ENCODE results near the gene GPR82.
"Not testable (repeated sequence)": the region's sequence is repeated elsewhere in the genome, so short reads cannot be mapped to it uniquely, and the experiment has no call there.

GPR82 gene

DNA sequence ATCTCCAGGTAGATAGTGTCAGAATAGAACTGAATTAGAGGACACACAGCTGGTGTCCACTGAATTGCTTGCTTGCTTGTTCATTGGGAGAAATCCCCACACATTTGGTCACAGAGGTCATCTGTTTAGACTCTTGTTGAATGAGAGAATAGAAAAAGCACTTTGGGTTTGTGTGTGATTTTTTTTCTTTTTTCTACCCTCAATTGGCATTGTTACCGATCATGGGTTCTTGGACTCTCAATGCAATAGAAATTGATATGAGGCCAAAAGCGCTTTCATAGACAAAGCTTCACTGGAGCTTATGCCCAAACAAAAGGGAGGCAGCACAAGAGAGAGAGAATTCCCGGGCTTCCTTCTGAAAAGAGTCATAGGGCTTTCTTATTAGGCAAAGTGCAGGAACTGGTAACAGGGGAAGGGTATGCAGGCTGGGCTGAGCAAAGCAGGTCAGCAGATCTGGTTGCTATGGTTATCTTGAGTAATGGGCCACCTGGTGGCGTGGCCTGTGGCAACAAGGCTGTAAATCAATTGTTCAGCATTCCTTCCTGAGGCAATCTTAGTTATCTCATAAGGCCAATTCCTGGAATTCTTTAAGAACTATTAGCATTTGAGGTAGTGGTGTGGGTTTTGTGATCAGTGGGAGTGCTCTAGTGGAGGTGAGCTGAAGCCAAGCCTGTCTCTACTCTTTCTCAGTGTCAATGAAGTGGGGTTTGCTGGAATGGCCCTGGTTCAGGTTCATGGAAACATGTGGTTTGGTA is 5.3 kb upstream of the GPR82 start:
- no peak for DNase-seq (ENCODE audit: low read depth in 3 of 3)

DNA sequence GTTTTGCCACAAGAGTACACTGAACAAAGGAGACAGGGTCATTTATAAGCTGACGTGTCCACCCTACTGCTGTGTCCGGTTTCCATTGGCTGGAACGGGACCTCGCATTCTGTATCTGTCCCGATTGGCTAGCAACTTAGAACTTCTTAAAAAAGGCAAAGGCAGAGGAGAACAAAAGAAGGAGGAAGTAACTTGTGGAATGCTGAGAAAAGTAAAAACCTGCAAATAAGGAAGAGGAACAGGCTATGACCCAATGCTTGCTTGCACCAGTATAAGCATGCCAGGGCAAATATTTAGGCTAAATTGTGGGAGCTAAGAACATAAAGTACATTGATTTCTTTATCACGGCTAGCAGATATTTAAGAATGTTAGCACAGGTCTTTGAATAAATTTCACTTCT is 4.4 kb upstream of the GPR82 start:
- not testable (repeated sequence) for DNase-seq (ENCODE audit: low read depth in 3 of 3)

DNA sequence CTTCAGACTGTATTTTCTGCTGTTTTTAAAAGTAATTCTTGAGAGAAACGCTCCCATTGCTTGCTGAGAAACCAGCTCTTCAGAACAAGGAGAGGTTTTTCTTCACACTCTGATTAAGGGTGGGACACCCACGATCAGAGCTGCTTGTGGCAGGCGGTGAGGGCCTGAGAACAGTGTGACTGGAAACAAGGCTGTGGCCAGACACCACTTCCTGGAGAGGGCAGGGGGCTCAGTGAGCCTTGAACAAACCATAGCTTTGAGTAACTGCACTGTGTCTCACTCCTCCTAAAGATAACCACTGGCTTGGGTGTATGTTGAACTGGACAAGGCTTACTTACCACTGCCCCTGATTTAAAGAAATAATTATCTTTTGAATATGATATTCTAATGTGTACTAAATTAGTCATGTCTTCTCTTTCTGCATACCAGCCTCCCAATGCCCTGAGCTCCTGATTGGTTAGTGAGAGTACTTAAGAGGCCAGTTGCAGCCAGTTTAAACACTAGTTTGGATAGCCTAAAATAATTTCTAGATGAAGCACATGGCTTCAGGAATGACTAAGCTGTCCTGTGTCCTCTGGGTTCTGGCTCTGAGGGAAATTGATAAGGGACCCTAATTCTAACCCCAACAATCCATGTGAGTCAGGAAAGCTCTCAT is 3.7 kb upstream of the GPR82 start:
- DNase-seq (ENCODE audit: low read depth in 3 of 3) = peak in 1 of 3 experiments; percentile 5

DNA sequence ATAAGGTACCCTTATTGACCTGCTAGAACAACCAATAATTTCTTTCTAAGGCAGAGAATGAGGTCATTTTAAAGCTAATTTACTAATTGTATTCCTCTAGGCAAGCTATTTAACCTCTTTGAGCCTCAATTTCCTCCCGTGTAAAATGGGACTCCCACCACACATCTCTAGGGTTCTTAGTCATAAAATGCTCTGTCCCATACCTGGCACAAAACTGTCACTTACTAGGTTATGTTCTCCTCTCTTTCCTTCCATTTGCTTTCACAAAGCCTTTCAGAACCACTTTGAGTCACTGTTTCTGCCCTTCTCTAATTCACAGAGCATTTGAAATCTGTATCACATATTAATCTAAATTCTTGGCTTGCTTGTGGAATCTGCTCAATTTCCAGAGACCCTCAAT is 2.4 kb upstream of the GPR82 start:
- no peak for DNase-seq (ENCODE audit: low read depth in 3 of 3)

DNA sequence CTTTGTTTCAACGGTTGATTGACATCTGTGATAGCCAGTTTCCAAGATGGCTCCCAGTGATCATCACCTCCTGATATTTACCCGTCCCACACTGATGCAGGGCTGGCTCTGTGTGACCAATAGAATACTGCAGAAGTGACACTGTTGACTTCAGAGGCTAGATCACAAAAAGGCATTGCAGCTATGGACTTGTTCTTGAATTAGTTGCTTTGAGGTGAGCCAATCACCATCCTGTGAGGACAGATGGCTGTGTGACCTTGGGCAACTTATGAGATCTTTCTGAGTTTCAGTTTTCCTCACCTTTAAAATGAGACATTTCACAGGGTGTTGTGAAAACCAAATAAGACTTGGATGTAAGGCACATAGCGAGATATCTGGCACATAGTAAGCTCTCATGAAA is 1.8 kb upstream of the GPR82 start:
- no peak for DNase-seq (ENCODE audit: low read depth in 3 of 3)

DNA sequence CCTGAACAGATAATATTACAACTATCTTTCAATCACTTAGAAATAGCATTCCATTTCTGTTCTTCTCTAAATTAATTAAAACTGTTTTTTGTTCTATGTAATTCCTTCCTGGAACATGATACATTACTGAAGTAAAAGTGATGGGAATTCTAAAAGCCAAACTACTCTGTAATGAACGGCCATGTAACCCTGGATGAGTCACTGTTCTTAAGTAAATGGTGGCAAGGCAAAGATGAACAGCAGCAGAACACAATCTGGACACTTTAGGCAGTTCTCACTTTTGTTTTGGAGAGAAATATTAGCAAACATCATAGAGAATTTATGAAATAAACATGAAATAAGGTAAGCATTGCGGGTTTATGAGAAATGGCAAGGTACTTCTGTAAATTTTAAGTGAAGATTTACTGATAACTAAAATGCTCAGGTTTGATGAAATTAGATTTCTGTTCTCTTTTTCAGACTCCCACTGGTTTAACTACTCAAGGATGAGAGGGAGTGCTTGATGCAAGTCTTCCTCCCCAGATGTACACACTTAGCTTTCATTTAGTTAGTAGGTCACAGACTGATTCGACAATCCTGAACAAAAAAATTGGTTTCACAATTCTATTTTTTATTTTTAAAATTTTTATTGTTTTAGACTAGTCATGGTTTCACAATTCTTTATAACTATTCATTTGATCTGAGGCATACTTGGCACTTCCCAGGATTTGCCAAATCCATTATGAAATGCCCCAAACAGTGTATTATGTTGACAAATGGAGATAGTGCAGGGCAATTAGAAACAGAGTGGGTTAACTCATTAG is 964 bp upstream of the GPR82 start:
- no peak for DNase-seq (ENCODE audit: low read depth in 3 of 3)

DNA sequence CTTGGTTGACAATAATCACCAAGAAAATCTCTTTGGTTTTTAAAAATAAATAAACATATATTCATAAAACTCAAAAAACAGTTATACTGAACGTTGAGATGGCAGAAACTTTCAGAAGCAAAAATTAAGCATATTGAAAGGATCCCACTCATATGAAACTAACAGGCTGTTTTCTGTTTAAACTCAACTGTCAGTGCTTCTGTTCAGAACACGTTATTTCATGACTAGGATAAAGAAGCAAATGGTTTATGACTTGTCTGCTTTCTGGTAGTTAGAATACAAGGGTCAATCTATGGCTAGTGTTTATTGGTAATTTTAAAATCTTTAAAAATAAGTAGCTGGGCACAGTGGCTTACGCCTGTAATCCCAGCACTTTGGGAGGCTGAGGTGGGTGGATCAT is 4.1 kb downstream of the GPR82 start:
- DNase-seq (ENCODE audit: low read depth in 3 of 3) = no peak

DNA sequence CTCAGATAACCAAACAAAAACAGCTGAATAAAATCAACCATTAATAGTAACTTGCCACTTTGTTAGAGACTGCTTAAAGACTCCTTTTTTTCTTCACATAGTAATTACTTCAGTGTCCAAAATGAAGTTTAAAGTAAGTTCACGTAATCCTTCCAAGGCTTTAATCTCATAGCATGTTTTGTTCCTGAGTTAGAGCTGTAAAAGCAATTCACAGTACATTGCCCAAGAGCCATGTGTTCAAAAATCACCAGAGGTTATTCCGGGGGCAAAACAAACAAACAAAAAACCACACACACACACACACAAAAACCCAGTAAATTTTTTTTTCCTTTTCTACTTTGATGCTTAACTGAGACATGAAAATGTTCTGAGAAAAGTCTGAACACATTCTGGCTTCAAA is 6.1 kb downstream of the GPR82 start:
- DNase-seq (ENCODE audit: low read depth in 3 of 3) = no peak

DNA sequence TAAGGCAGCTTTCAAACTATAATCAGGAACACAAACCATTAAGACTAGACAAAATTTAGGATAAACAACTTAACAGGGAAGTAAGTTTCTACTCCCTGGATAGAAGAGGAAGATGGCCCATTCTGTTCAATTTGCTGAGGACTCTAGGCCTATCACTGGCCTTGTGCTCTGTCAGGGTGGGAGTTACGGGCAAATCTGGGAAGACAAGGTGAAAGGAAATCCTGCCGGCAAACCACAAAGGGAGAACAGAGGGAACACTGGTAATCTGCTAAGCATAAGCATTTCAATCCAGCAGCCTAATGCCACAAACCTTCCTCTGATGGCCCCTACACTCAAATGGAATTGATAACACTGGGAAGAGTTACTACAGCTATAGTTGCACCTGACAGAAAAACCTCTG is 8.3 kb downstream of the GPR82 start:
- DNase-seq (ENCODE audit: low read depth in 3 of 3) = no peak

DNA sequence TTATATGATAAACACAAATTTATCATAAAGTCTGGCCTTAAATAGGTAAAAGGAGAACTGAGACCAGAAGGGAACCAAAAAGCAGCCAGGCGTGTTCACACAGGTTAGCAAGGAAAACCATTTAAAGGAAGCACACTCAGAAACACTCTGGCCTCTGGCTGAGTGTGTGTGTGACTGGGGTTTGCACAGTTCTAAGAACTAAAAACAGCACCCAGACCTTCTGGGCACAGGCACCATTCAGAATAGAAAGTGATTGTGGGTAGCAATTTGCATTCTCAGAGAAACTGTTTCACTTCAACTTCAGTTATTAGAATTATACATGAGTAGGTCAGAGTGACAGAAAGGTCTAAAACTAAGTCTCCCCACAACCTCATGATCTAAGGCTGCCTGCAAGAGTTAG is 10.0 kb downstream of the GPR82 start:
- peak in 1 of 3 experiments; percentile 4 for DNase-seq (ENCODE audit: low read depth in 3 of 3)

DNA sequence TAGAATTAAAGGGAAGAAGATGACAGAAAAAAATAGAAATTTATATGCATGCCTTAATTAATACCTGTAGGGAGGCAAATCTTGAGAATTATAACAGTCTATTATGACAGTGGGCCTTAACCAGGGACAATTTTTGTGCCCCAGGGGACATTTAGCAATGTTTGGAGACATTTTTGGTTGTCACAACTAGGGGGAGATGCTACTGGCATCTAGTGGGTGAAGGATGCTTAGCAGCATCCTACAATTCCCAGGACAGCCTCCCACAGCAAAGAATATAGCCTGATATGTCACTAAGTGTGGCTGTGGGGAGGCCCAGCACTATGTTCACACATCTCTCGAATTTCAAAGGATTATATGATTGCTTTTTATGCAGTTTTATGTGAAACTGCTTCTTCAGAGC is 10.5 kb downstream of the GPR82 start:
- DNase-seq (ENCODE audit: low read depth in 3 of 3) = no peak

DNA sequence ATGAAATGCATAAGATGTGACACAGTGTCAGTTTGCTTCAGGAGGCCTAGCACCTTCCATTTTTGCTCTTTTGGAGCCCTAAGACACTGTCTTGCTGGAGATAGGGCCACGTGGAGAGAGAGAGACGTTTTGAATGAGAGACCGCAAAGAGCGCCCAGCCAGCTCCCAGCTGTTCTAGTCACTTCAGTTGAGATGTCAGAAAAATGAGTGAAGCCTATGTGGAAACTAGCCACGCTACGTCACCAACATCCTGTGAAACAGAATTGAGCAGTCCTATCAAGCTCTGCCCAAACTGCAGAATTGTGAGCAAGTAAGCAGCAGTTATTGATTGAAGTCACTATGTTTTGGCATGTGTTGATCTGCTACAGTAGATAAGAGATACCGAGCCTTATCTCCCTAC is 13.1 kb downstream of the GPR82 start:
- no peak for DNase-seq (ENCODE audit: low read depth in 3 of 3)

DNA sequence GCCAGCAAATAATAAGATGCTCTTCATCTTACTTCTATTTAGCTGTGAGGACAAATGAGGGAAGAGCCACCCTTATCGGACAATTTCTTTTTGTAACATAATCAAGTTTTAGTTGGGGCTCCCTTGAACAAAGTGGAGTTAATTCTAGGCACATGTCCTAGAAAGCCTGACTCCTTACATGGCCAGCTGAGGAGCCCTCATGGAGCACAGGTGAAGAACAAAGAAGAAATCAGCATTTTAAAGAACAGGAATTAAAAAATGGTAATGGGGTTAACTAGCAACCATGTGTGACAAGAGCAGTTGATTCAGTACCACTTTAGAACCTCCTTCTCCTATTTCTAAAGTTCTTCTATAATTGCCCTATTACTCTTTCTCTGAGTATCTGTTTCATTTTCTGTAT is 15.9 kb downstream of the GPR82 start:
- DNase-seq (ENCODE audit: low read depth in 3 of 3) = no peak

DNA sequence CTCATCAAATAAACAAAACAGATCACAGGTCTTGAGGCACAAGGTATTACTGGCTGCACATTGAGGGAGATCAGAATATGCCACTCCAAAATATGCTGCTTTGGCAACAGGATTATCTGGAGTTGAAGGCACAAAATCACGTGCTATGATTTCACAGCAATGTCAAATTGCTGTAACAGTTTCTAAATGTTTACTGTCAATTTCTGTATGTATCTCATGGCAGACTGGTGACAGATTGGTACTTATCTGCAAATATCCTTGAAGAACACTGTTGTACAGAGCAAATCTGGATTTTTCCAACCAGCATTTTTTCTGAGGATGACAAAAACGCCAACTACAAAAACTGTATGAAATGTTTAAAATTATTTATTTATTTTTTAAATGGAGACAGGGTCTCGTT is 26.7 kb downstream of the GPR82 start:
- DNase-seq (ENCODE audit: low read depth in 3 of 3) = no peak

DNA sequence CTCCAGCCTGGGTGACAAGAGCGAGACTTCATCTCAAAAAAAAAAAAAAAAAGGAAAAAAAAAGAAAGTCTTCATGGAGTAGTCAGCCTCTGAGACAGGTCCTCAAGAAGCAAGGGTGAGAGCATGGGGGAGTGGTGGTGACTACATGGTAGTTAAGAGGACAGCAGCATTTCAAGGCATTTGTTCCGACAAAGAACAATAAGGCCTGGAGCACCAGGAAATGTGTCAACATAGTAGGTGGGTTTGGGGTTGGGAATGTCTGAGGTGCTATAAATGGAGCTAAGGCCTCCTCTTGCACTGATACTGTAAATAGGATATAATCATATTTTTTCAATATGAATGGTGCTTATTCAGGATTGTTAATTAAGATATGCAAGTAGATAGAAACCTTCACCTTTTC is 34.4 kb downstream of the GPR82 start:
- no peak for DNase-seq (ENCODE audit: low read depth in 3 of 3)

DNA sequence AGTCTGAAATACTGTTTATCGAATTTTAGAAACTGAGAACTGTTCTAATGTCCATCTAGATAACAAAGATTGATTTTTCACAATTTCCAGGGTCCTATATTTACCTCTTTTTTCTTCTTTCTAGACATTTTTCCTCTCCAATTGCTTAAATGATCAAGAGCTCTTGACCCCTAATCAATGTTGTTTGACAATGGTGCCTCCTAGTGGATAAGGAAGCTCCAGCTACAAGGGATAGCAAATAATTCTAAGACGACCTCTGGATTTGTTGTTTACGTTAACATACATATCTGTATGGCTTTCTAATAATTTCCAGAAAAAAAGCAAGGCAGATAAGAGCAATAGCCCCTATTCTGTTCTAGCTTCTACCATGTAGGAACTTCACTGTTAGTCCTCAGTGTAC is 35.8 kb downstream of the GPR82 start:
- DNase-seq (ENCODE audit: low read depth in 3 of 3) = no peak

DNA sequence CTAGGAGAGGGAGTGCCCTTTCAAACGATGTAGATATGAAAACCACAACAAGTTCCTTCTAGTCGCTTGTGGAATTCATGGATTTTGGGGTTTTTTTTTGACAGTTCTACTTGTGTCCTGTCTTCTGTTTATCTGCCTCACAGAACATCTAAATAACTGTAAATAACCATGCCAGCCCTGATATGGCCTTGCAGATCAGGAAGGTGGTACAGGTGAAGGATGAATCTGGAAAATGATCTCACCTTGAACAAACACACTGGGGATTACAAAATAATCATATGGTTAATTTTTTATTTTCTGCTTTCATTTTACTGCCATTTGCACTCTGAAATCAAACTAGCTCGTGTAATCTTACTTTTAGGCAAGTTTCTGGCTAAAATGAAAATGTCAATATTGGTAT is 37.2 kb downstream of the GPR82 start:
- no peak for DNase-seq (ENCODE audit: low read depth in 3 of 3)

DNA sequence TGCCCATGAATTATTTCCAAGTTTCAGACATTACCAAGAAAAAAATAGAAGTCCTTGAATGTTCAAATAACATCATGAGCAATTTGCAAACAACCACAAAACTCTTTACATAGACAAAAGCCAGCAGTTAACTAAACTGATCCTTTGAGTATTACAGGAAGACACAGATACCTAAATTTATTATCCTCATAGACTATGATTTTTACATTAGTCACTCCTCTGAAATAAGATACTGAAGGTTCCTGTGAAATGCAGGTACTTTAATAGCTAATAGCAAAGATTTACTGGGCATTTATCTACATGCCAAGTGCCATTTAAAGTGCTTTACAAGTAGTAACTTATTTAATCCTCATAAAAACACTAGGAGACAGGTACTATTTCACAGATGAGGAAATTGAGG is 37.7 kb downstream of the GPR82 start:
- DNase-seq (ENCODE audit: low read depth in 3 of 3) = no peak

DNA sequence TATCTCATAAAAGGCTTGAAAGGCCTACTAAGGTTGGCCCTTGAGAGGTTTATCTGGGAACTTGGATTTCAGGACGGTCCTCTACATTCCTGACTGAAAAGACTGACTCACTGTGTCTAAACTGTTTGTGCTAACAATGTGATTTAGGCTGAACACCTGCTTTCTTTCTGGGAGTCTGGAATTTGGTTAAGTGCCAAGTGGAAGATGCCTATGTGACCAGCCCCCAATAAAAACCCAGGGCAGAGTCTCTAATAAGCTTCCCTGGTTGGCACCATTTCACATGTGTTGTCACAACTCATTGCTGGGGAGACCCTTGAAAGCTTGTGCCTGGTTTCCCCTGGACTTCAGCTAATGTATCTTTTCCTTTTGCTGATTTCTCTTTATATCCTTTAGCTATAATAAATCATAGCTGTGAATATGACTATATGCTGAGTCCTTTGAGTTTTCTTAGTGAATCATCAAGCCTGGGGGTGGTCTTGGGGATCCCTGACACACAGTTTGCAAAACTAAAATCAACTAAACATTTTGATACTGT is 55.1 kb downstream of the GPR82 start:
- DNase-seq (ENCODE audit: low read depth in 3 of 3) = no peak

All from stimulated activated CD4-positive, alpha-beta T cell treated with anti-CD3 and anti-CD28 coated beads, TNF-alpha, amount 100 ng/mL, for 24 hours (primary cell).